ENCODE results near the gene HK1.

GRCh38 chr10:69375307-69376151 is 97.2 kb downstream of the HK1 start:
- TF ChIP-seq CTCF (IDR thresholded peaks at IDR 0.05) (no peak), POLR2A (IDR thresholded peaks at IDR 0.05) (no peak)

Data from adrenal gland (tissue), 5 donors.